ENCODE data around the gene OBSCN. TPM values are rescaled to one million over a fixed set of nuclear protein-coding genes. Genes with fewer than 3 reads are reported as not detected.

Gene OBSCN
- total and polyA plus RNA-seq, 5 experiments from 2014 or later, result 0.56 to 102 (median 4.9) TPM

- POLR2A ChIA-PET, result no interaction called here
- no peak for ATAC-seq
- Mint-ChIP-seq H3K36me3 (no peaks in the 10 kb centered on the region), H3K27ac (no peak overlapping the region), H3K9me3 (no peaks in the 10 kb centered on the region), H3K4me1 (peaks cover 7 to 11% (median 9%) of the 10 kb centered on the region in 4 donors), H3K4me3 (no peak overlapping the region), H3K27me3 (peaks cover 0 to 15% (median 7%) of the 10 kb centered on the region in 5 donors)
- DNase-seq, result peak in 1 of 10 donors; percentile 54
Measured at GRCh38 chr1:228374711-228375577, 167.1 kb downstream of the OBSCN start.

DNA sequence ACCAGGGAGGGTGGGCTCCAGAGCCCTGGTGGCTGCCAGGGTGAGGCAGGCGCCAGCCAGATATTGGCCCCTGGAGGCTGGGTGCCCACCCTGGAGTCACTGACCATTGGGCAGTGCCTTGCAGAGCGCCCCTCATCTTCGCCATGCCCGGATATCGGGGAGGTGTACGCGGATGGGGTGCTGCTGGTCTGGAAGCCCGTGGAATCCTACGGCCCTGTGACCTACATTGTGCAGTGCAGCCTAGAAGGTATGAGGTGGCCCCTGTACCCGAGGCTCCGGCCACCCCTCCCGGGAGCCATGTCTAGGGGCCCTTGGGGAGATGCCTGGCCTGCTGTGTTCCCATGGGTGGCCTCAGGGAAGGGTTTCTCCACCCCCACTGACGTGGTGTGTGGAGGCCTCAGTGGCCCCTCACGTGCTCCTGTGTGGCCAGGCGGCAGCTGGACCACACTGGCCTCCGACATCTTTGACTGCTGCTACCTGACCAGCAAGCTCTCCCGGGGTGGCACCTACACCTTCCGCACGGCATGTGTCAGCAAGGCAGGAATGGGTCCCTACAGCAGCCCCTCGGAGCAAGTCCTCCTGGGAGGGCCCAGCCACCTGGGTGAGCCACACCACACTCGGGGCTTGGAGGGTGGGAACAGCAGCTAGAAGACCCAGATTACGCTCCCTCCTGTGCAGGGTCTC, 167.9 kb downstream of the OBSCN start:
- H3K4me3 Mint-ChIP-seq, result no peak overlapping the region
- H3K4me1 Mint-ChIP-seq, result peaks cover 7 to 11% (median 9%) of the 10 kb centered on the region in 4 donors
- DNase-seq, result peak in 1 of 10 donors; percentile 32
- H3K9me3 Mint-ChIP-seq, result no peaks in the 10 kb centered on the region
- H3K36me3 Mint-ChIP-seq, result no peaks in the 10 kb centered on the region
- ATAC-seq, result no peak
- peak overlapping the region in 1 of 10 donors; percentile 11 for H3K27ac Mint-ChIP-seq
- POLR2A ChIA-PET, result no interaction called here
- peaks cover 0 to 19% (median 10%) of the 10 kb centered on the region in 5 donors for H3K27me3 Mint-ChIP-seq

- H3K9me3 Mint-ChIP-seq, result no peaks in the 10 kb centered on the region
- H3K27me3 Mint-ChIP-seq, result peaks cover 0 to 21% (median 10%) of the 10 kb centered on the region in 5 donors
- POLR2A ChIA-PET, result no interaction called here
- DNase-seq (peak in 1 of 10 donors; percentile 24), ATAC-seq (no peak)
- H3K4me3 Mint-ChIP-seq, result peak overlapping the region in 3 of 10 donors; percentile 12 to 51 (median 25)
- no peak overlapping the region for H3K27ac Mint-ChIP-seq
- peaks cover 7 to 11% (median 9%) of the 10 kb centered on the region in 4 donors for H3K4me1 Mint-ChIP-seq
- H3K36me3 Mint-ChIP-seq, result no peaks in the 10 kb centered on the region
Measured at GRCh38 chr1:228376262-228376628, 168.4 kb downstream of the OBSCN start.

DNA sequence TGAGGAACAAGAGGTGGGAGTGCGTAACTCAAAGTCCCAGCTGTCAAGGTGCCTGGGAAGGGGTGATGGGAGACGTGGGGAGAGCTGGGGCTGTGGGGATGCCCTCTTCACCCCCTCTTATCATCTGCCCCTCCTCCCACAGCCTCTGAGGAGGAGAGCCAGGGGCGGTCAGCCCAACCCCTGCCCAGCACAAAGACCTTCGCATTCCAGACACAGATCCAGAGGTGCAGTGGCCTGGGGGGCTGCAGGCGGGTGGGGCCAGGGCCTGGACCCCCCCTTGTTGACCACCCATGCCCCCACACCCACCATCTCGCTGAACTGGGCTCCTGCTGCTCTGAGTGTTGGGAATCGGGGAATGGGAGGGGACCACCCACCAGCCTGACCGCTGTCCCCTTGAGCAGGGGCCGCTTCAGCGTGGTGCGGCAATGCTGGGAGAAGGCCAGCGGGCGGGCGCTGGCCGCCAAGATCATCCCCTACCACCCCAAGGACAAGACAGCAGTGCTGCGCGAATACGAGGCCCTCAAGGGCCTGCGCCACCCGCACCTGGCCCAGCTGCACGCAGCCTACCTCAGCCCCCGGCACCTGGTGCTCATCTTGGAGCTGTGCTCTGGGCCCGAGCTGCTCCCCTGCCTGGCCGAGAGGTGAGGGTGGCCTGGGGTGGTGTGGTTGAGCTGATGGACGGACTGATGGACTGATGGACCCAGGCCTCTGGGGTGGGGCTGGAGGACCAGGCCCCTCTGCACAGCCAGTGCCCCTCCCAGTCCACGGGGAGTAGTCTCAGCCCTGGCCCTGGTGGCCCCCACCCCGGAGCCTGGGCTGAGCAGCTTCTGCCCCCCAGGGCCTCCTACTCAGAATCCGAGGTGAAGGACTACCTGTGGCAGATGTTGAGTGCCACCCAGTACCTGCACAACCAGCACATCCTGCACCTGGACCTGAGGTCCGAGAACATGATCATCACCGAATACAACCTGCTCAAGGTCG, 169.1 kb downstream of the OBSCN start:
- Mint-ChIP-seq H3K27ac (no peak overlapping the region), H3K4me3 (peak overlapping the region in 8 of 10 donors; percentile 19 to 92 (median 50)), H3K36me3 (no peaks in the 10 kb centered on the region), H3K27me3 (peaks cover 0 to 24% (median 10%) of the 10 kb centered on the region in 5 donors), H3K4me1 (peaks cover 7 to 11% (median 9%) of the 10 kb centered on the region in 4 donors), H3K9me3 (no peaks in the 10 kb centered on the region)
- POLR2A ChIA-PET, result no interaction called here
- peak in 1 of 10 donors; percentile 56 for DNase-seq
- ATAC-seq, result no peak

GRCh38 chr1:228377664-228378089, 169.8 kb downstream of the OBSCN start:
- POLR2A ChIA-PET, result no interaction called here
- Mint-ChIP-seq H3K4me3 (peak overlapping the region; percentile 19 to 94 (median 54)), H3K27ac (no peak overlapping the region), H3K4me1 (peaks cover 7 to 11% (median 9%) of the 10 kb centered on the region in 4 donors), H3K27me3 (peaks cover 4 to 28% (median 16%) of the 10 kb centered on the region in 5 donors), H3K36me3 (no peaks in the 10 kb centered on the region), H3K9me3 (no peaks in the 10 kb centered on the region)
- no peak for ATAC-seq
- DNase-seq, result no peak

DNA sequence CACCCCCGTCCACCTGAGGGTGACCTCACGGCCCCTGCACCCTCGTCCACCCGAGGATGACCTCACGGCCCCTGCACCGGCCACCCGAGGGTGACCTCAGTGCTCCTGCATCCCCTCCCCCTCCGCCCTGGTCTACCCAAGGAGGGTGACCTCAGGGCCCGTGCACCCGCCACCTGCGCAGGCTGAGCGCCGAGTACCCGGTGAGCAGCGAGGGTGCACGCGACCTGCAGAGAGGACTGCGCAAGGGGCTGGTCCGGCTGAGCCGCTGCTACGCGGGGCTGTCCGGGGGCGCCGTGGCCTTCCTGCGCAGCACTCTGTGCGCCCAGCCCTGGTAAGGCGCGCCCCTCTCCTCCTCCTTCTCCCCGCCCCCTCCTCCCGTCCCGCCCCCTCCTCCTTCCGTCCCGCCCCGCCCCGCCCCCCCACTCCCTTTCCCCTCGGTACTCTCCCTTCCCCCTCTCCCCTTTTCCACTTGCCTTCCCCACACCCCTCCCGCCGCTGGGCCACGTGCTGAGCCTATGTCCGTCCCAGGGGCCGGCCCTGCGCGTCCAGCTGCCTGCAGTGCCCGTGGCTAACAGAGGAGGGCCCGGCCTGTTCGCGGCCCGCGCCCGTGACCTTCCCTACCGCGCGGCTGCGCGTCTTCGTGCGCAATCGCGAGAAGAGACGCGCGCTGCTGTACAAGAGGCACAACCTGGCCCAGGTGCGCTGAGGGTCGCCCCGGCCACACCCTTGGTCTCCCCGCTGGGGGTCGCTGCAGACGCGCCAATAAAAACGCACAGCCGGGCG, 170.4 kb downstream of the OBSCN start:
- peak; percentile 83 to 86 for ATAC-seq
- Mint-ChIP-seq H3K27ac (peak overlapping the region in 1 of 10 donors; percentile 40), H3K27me3 (peaks cover 4 to 29% (median 21%) of the 10 kb centered on the region in 5 donors)

GRCh38 chr1:228378873-228379460, 171.1 kb downstream of the OBSCN start:
- ATAC-seq (peak; percentile 17 to 21), DNase-seq (no peak)
- Mint-ChIP-seq H3K4me1 (peaks cover 7 to 11% (median 9%) of the 10 kb centered on the region in 4 donors), H3K27me3 (peaks cover 4 to 31% (median 21%) of the 10 kb centered on the region in 5 donors), H3K9me3 (no peaks in the 10 kb centered on the region), H3K27ac (peak overlapping the region in 6 of 10 donors; percentile 5 to 73 (median 40)), H3K4me3 (peak overlapping the region; percentile 74 to 94 (median 84)), H3K36me3 (no peaks in the 10 kb centered on the region)
- POLR2A ChIA-PET, result no interaction called here

More for the DNA sequence above, 170.4 kb downstream of the OBSCN start:
- DNase-seq, result peak in 9 of 10 donors; percentile 41 to 81 (median 51)
- no peaks in the 10 kb centered on the region for H3K36me3 Mint-ChIP-seq
- peak overlapping the region; percentile 74 to 94 (median 84) for H3K4me3 Mint-ChIP-seq
- H3K9me3 Mint-ChIP-seq, result no peaks in the 10 kb centered on the region
- POLR2A ChIA-PET, result no interaction called here
- H3K4me1 Mint-ChIP-seq, result peaks cover 7 to 11% (median 9%) of the 10 kb centered on the region in 4 donors

- DNase-seq, result peak in 1 of 10 donors; percentile 38
- POLR2A ChIA-PET, result no interaction called here
- Mint-ChIP-seq H3K36me3 (no peaks in the 10 kb centered on the region), H3K27ac (no peak overlapping the region), H3K4me3 (peak overlapping the region in 8 of 10 donors; percentile 16 to 92 (median 52)), H3K9me3 (no peaks in the 10 kb centered on the region), H3K27me3 (peaks cover 4 to 32% (median 21%) of the 10 kb centered on the region in 5 donors), H3K4me1 (peaks cover 7 to 11% (median 9%) of the 10 kb centered on the region in 4 donors)
- ATAC-seq, result no peak
Measured at GRCh38 chr1:228379666-228380065, 171.8 kb downstream of the OBSCN start.

DNA sequence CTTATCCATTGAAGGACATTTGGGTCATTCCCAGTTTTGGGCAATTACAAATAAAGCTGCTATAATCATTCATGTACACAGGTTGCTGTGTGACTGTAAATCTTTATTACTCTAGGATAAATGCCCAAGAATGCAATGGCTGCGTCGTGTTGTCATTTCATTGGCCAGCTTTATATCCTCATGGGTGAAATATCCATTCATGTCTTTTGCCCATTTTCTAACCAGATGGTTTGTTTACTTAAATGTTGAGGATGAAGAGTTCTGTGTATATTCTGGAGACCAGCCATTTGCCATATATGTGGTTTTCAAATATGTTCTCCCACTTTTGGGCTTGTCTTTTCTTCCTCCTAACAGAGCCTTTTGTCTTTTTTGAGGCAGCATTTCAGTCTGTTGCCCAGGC, 173.5 kb downstream of the OBSCN start:
- DNase-seq (no peak), ATAC-seq (no peak)
- peaks cover 6 to 11% (median 9%) of the 10 kb centered on the region in 4 donors for H3K4me1 Mint-ChIP-seq
- no peaks in the 10 kb centered on the region for H3K9me3 Mint-ChIP-seq
- H3K27me3 Mint-ChIP-seq, result peaks cover 4 to 32% (median 21%) of the 10 kb centered on the region in 5 donors
- H3K36me3 Mint-ChIP-seq, result no peaks in the 10 kb centered on the region
- H3K27ac Mint-ChIP-seq, result no peak overlapping the region
- no peak overlapping the region for H3K4me3 Mint-ChIP-seq
- POLR2A ChIA-PET, result interaction anchor here (0.7 kb wide), 1 partner anchor 1286 kb away, joined by 3 read pairs; no protein-coding TSS in a partner anchor

GRCh38 chr1:228383773-228384172, 175.9 kb downstream of the OBSCN start:
- Mint-ChIP-seq H3K9me3 (no peaks in the 10 kb centered on the region), H3K36me3 (no peaks in the 10 kb centered on the region), H3K27ac (no peak overlapping the region), H3K4me3 (no peak overlapping the region), H3K4me1 (peaks cover 3 to 8% (median 5%) of the 10 kb centered on the region in 4 donors), H3K27me3 (peaks cover 4 to 26% (median 21%) of the 10 kb centered on the region in 5 donors)
- ATAC-seq (no peak), DNase-seq (no peak)
- POLR2A ChIA-PET, result interaction anchor here (0.7 kb wide), 1 partner anchor 21 kb away, joined by 3 read pairs; no protein-coding TSS in a partner anchor

DNA sequence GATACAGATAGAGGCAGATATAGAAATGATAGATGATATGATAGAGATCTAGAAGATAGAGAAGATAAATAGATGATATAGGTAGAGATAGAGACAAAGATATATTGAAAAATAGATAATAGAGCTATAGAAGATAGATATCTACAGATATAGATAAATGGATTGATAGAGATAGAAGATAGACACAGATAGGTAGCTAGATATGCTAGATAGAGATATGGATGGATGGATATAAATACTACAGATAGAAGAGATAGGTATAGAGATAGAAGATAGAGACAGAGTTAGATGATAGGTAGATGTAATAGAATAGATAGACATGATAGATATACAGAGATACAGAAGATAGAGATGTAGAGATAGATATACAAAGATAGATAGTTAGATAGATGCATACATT, 177.4 kb downstream of the OBSCN start:
- ATAC-seq, result no peak
- Mint-ChIP-seq H3K4me1 (no peaks in the 10 kb centered on the region), H3K9me3 (no peaks in the 10 kb centered on the region), H3K27me3 (peaks cover 4 to 14% (median 12%) of the 10 kb centered on the region in 5 donors), H3K4me3 (no peak overlapping the region), H3K27ac (no peak overlapping the region), H3K36me3 (no peaks in the 10 kb centered on the region)
- POLR2A ChIA-PET, result no interaction called here
- DNase-seq, result no peak
